GM11168 (cell line): ENCODE results near the gene B3GALT2.

ENCODE experiments used
- in situ Hi-C: fragments of 300-500 bp; cut with MboI; formaldehyde crosslinking; loops from one replicate; pipeline ENCODE4 v1.12.0; 2022; ENCODE audit warnings: low sequenced_read_pairs; ENCODE audit not compliant: unreplicated experiment

The B3GALT2 gene

DNA sequence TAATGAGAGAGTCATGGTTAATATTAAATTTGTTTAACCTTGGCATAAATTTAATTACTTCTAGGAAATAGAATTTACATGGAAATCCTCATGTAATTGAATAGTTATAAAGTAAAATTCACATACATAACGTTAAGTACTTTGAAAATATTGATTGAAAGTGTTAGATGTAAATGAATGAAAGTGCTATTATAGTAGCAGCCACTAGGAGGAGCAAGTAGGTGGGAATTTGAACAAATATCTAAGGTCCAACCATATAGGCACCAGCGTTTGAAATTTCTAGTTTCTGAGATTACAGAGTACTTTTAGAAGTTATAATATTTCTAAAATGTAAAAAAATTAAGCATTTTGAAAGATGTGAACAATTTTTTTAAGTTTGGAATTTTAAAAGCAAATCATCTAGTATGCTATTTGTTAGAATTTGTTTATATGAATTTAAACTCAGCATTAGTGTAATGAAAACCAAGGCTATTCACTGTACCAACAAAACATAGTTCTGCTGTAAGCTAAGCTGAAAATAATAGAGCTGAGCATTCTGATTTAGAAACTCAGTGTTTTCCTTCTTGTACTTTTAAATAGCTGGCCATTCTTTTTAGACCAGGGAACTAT lies 3.3 kb downstream of the B3GALT2 start:
- in situ Hi-C loops, result no loop called here

DNA sequence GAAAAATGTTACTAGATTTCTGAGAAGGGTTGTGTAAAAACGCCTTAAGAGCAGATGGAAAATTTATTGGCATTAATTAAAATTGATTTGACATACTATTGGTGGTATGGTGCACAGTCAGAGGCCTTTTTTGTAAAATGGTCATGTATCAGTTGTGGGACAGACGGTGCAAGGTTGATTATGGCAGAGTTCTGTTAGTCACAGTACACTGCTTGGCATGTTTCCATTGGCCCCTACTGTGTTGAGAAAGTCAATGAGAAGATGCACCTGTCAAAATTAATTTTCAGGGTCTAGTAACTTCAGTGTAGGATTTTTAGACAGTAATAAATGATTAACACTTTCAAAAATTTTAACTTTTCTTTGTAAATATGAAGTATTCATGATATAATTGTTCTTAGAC lies 4.4 kb downstream of the B3GALT2 start:
- in situ Hi-C loops, result no loop called here

DNA sequence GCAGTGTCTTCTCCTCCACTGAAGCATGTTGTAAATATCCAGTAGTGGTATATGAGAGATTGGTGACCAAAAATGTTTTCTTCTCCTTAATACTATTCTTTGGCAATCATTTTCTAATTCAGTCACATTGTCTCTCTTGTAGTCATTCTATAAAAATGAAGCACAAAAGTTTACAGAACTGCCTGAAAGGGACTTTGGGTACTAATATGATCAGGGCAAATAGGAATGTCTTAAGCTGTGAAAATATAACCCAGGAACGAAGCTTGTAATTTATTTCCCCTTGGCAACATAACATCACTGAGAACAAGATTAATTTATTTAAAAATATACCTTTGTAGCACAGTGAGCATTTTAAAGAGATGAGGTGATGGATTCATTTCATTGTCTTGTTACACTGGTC lies 4.9 kb downstream of the B3GALT2 start:
- in situ Hi-C loops, result no loop called here

DNA sequence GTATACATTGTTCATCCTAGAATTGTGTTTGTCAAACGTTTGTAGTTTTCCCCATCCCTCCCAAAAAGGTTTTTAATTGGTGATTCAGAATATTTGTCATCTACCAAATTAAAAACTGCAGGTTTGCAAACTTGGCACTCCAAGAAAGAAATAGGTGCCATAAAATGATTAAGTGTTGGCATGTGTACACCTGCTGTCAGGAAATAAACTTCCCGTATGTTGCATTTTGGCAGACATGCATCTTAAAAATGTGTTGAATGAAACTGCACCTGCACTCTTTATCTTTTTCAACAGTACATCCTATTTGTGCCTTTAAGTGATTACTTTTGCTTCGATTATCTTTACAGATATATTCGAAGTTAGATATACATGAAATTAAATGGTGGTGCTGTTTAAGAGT lies 7.3 kb downstream of the B3GALT2 start:
- in situ Hi-C loops, result no loop called here

DNA sequence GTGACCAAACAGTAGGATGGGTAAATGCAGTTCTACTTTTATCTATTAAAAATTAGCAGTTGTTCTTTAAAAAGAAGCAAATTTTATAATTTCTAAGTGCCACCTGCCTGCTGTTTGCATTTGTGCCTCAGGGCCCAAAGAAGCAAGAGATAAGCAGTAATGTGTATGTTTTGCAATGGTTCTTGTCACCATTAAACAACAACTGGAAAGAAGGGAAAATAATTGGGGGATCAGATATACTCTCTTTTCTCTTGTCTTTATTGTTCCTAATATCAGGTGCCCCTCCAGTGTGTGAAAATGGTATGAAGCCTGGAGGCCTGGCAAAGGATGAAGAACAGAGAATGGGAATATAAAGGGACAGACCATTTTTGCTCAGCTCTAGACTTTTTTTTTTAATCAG lies 9.6 kb downstream of the B3GALT2 start:
- in situ Hi-C loops, result no loop called here

DNA sequence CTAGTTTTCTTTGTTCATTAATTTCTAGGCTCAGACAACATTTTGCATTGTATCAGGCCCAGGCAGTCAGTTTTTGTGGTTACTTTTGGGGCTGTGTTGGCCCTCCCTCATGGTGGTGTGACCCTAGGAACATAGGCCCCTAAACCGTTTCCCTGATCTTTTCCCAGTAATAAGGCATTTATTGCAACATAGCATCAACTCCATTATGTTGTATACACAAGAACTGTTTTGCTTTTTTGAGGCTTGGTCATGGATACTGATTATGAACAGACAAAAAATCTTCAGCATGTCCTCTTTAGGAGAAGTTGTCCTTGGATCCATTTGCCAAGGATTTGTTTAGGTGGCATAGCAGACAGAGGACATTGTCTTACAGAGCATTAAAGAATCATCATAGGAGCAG lies 10.3 kb downstream of the B3GALT2 start:
- in situ Hi-C loops, result no loop called here

DNA sequence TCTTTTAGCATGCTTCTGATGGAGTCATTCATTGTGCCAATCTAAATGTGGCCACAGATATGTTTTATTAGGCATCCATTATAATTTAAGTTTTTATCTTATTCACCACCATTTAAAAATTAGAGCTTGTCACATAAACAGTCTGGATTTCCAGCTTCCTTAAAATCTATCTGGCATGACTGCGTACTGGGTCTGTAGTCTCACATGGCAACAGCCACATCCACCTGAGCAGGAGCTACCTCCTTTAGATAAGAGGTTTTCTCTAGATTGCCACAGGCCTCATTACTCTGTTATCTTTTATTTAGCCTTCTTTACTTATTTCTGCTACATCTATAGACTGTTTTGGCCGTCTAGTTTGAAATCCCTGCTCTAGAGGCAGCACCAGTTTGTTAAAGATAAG lies 29.1 kb downstream of the B3GALT2 start:
- in situ Hi-C loops, result no loop called here

DNA sequence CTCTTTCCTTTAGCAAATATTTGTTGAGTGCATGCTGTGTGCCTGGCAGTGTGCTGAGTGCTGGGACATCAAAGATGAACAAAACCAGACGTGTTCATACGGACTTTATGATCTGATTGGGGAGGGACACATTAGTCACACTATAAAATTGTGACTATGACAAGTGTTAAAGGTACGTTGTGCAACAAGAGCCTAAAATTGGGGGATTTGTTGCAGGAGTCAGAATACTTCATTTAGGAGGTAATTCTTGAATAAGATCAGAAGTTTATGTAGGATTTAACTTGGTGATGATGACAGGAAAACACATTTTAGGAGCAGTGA lies 29.6 kb downstream of the B3GALT2 start:
- in situ Hi-C loops, result no loop called here

DNA sequence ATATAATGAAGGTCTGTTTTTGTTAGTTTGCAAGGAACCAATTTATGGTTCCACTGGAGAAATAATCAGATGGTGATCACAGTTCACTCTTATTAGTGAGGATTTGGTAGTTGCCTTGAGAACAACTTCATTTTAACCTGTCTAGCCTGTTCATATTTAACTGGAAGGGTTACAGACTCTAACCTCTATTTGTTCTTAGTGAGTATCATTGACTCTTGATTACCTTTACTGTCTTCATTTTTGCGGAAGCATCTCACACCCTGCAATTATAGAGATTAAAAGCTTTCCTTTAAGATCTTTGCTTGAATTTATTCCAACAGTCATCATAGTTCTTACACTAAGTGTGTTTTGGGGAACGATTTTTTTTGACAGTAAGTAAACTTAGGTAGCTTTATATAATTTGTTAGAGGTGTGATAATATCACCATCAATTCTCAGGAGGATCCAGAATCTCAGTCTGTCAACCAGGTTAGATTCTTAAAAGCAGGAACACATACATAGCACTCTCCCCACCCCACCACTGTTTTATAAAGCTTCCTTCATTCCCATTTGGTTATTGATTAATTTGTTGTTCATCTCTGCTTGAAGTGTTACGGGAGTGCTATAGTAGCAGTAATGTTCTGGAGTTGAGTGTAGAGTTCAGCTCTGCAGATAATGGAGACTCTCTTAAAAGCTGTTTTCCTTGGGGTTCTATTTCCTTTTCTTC lies 30.1 kb downstream of the B3GALT2 start:
- in situ Hi-C loops, result no loop called here

DNA sequence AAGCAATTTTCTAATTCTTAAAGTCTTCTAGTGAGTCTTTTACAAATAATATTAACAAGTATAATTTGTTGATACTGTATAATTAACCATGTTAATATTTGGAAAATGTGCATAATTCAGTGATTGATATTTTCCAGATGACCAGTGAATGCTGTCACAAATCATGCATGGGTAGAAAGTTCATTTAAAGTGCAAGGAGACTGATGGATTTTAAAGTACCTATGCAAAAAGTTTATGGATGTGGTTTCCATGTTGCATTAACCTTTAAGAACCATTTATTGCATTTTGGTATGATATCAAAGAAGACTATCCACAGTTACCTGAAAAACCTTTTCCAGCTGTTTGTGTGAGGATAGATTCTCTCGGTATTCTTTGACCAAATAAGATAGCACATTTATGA lies 41.4 kb downstream of the B3GALT2 start:
- in situ Hi-C loops, result no loop called here

DNA sequence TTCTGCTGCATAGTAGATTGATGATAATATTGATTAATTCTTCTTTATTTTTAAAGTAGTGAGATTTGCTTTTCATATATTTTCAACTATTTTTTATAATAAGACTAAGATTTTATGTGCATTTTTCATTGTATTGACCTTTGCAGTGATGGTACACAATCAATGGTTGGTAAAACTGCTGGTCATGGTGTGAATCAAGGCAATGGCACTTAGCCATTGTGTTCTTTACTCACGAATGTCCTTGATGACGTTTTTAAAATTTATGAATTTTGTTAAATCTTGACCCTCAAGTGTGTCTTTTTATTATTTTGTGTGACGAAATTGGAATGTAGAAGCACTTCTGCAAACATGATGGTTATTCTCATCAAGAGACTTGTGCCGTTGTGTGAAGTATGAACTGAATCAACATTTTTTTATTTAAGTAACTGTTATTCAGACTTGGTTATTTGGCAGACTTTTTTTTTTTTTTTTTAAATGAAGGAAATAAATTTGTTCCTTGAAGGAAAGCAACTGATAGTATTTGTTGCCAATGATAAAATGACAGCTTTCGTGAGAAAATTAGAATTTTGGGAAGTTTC lies 42.0 kb downstream of the B3GALT2 start:
- in situ Hi-C loops, result no loop called here

DNA sequence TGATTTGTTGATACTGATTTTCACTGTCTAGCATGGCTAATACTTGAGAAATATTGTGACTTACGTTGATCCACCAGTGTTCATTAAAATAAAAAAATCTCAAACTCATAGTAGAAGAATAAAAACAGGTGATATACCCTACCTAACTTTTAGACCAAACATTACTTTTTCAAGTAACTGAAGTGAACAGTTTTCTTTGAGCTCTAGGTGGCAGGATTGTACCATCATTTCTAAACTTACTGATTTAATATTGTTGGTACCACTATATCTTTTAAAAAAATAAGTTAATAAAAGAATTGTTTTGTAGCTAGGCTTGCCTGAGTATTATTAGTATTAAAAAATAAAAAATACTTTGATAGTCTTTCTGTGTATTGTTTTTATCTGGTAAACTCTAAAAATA lies 43.1 kb downstream of the B3GALT2 start:
- in situ Hi-C loops, result no loop called here

DNA sequence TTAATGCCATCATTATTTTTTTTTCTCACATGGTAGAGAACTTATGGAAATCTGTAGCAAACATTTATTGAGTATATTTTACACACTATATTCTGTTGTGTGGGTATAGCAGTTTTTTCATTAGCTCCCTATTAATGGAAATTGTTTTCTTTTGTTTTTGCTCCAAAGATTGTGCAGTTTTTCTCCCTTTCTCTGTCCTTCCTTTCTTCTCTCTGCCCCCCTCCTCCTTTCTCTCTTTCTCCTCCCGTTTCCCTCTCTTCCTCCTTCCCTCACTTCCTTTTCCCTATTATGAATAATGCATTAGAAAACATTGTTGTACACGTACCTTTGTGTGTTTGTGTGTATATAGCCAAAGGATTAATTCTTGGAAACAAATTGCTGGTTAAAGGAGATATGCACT lies 44.0 kb downstream of the B3GALT2 start:
- in situ Hi-C loops, result no loop called here

DNA sequence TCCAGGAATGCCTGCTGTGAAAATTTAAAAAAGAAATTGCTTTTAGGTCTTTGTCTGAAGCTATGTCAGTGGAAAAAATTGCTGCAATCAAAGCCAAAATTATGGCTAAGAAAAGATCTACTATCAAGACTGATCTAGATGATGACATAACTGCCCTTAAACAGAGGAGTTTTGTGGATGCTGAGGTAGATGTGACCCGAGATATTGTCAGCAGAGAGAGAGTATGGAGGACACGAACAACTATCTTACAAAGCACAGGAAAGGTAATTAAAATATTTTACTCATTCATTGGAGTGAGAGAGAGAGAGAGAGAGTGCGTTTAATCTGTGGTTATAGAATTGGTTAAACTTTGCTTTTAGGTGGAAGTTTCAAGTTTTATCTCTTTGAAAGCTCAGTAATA lies 44.6 kb downstream of the B3GALT2 start:
- in situ Hi-C loops, result no loop called here

DNA sequence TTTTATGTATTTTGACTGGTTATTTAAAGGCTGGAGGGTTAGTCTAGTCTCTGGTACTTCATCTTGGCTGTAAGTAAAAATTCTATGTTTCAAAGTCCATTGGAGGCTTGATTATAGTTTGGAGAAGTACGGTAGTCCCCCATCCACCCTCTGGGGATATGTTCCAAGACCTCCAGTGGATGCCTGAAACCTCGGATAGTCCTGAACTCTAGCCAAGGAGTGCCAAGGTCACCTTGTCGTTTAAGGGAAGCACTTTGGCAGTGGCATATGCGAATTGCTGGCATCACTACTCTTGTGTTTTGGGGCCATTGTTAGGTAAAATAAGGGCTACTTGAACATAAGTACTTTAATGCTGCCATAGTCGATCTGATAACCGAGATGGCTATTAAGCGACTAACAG lies 46.2 kb downstream of the B3GALT2 start:
- in situ Hi-C loops, result no loop called here

DNA sequence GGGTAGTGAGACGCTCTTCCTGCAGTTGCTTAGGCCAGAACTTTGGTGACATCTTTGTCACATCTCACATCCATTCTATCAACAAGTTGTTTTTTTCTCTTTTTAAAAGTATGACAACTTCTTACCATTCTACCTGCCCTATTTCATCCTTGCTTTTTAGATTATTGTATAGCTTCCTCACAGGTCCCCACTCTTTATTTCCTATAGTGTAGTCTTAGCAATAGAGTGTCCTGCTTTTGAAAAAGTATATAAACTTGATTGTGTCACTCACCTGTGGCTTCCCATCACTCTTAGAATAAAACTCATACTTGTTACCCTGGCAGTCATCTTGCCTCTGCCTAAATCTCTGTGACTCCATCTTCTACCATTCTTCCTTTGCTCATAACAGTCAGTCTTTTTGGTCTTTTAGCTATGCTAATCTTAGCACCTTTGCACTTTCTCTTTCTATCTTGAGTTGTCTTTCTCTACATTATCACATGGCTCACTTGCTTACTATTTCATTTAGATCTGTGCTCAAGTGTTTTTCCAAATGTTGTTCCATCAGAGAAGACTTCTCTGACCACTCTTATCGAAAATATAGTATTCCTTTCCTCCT lies 55.0 kb downstream of the B3GALT2 start:
- in situ Hi-C loops, result no loop called here
